B cell (primary cell): ENCODE measurements around the gene MBOAT1. TPM values are rescaled to one million over a fixed set of nuclear protein-coding genes. Genes with fewer than 3 reads are reported as not detected.
A peak's percentile ranks its signal among the peaks of the same experiment; 100 is the strongest.

Experiments
- ATAC-seq: fragments of 200-7000 bp; cut with Tn5 transposase; one replicate; pipeline ENCODE4 v1.10.0; 2021; ENCODE audit warnings: low read depth, mild to moderate bottlenecking, moderate number of reproducible peaks, moderate library complexity
- CTCF ChIA-PET: fragments of 350-600 bp; sonication (Branson Sonifier 250); formaldehyde crosslinking; loops from one replicate; lab custom pipeline; 2021; ENCODE audit warnings: antibody characterized with exemption, inconsistent platforms; lab: Charles Lee
- POLR2A ChIA-PET: fragments of 350-600 bp; sonication (Branson Sonifier 250); formaldehyde crosslinking; loops from one replicate; lab custom pipeline; 2021; ENCODE audit warnings: antibody characterized with exemption; lab: Charles Lee
- DNase-seq: peaks from one replicate; pipeline ENCODE4 v3.0.0; 2013
- H2AFZ ChIP-seq: 2 replicates; pipeline ENCODE4 v1.6.1; 2012; ENCODE audit warnings: mild to moderate bottlenecking, low read depth, low read length; ENCODE audit not compliant: insufficient read depth, poor library complexity, severe bottlenecking
- H3K27ac ChIP-seq, 2 donors: 1 replicate in 1 of 2; 2 replicates in 1 of 2; pipeline ENCODE4 v1.5.1; 2012 to 2013; ENCODE audit warnings: low read length in 2 of 2, mild to moderate bottlenecking in 2 of 2, moderate library complexity in 1 of 2
- H3K27me3 ChIP-seq, 4 experiments: fragments of 200-600 bp in 1 of 4; sonication (generic) in 1 of 4; replicated peaks in 1 of 4; 1 replicate in 2 of 4; 2 replicates in 2 of 4; pipeline versions ENCODE4 v1.6.1 to v1.7.0; 2013 to 2016; ENCODE audit warnings: low read length in 3 of 4, mild to moderate bottlenecking in 2 of 4, mixed read lengths in 1 of 4, moderate library complexity in 1 of 4; ENCODE audit not compliant: insufficient read depth in 4 of 4, control insufficient read depth in 3 of 4; ENCODE audit errors: control extremely low read depth in 1 of 4
- H3K36me3 ChIP-seq, 2 experiments: replicated peaks in 1 of 2; 1 replicate in 1 of 2; 2 replicates in 1 of 2; pipeline versions ENCODE4 v1.6.1 to v1.7.1; 2013; ENCODE audit warnings: low read length in 1 of 2; ENCODE audit not compliant: insufficient read depth in 2 of 2, control insufficient read depth in 1 of 2; ENCODE audit errors: control extremely low read depth in 1 of 2, extremely low read depth in 1 of 2
- H3K4me1 ChIP-seq, 2 donors: fragments of 200-600 bp in 1 of 2; sonication (generic) in 1 of 2; 1 replicate in 1 of 2; 2 replicates in 1 of 2; pipeline versions ENCODE4 v1.5.1 to v1.6.1; 2013 to 2017; ENCODE audit warnings: low read length in 2 of 2; ENCODE audit not compliant: control insufficient read depth in 2 of 2, insufficient read depth in 2 of 2
- H3K4me2 ChIP-seq: replicated peaks from 2 replicates; pipeline ENCODE3; 2012; ENCODE audit warnings: mild to moderate bottlenecking, low read depth, low read length; ENCODE audit not compliant: poor library complexity, severe bottlenecking
- H3K4me3 ChIP-seq, 5 experiments: fragments of 200-600 bp in 1 of 5; sonication (generic) in 1 of 5; 1 replicate in 3 of 5; 2 replicates in 2 of 5; pipeline versions ENCODE4 v1.5.1 to v1.7.0; 2011 to 2016; ENCODE audit warnings: low read length in 4 of 5, mild to moderate bottlenecking in 4 of 5, low read depth in 2 of 5, control low read depth in 1 of 5, moderate library complexity in 1 of 5; ENCODE audit not compliant: insufficient read depth in 1 of 5; ENCODE audit errors: control extremely low read depth in 1 of 5, extremely low read depth in 1 of 5
- H3K79me2 ChIP-seq: fragments of 200-600 bp; sonication (generic); one replicate; pipeline ENCODE4 v1.6.0; 2016; ENCODE audit warnings: low read length; ENCODE audit not compliant: control insufficient read depth, insufficient read depth
- H3K9ac ChIP-seq: fragments of 200-600 bp; sonication (generic); 2 replicates; pipeline ENCODE4 v1.6.1; 2017; ENCODE audit warnings: mild to moderate bottlenecking, low read length, moderate library complexity
- H3K9me3 ChIP-seq, 3 donors: one replicate each; pipeline versions ENCODE4 v1.6.1 to v1.7.1; 2013; ENCODE audit warnings: low read length in 2 of 3; ENCODE audit not compliant: control insufficient read depth in 2 of 3, insufficient read depth in 1 of 3; ENCODE audit errors: control extremely low read depth in 1 of 3
- H4K20me1 ChIP-seq: 2 replicates; pipeline ENCODE4 v1.6.0; 2012; ENCODE audit warnings: mild to moderate bottlenecking, low read length; ENCODE audit not compliant: insufficient read depth, control insufficient read depth, poor library complexity, severe bottlenecking
- H3K27ac Mint-ChIP-seq: one replicate; pipeline ENCODE4 v1.8.0; 2021; ENCODE audit warnings: mixed read lengths
- H3K27me3 Mint-ChIP-seq: one replicate; pipeline ENCODE4 v1.8.0; 2021; ENCODE audit warnings: mixed read lengths
- H3K4me1 Mint-ChIP-seq: one replicate; pipeline ENCODE4 v1.8.0; 2021; ENCODE audit warnings: mixed read lengths
- H3K4me3 Mint-ChIP-seq: one replicate; pipeline ENCODE4 v1.8.0; 2021; ENCODE audit warnings: mixed read lengths
- H3K9me3 Mint-ChIP-seq: one replicate; pipeline ENCODE4 v1.8.0; 2022; ENCODE audit warnings: mixed read lengths; ENCODE audit not compliant: insufficient read depth
- EZH2 ChIP-seq: IDR thresholded peaks from 2 replicates; pipeline ENCODE4 v1.6.1; 2012; ENCODE audit warnings: borderline replicate concordance, low read depth, mild to moderate bottlenecking, moderate library complexity, low read length; ENCODE audit not compliant: insufficient read depth, poor library complexity, severe bottlenecking
- WGBS: methylation state at CpG from one replicate; pipeline ENCODE4 v1.1.5; 2013; ENCODE audit warnings: missing lambda C conversion rate; ENCODE audit not compliant: insufficient coverage; 5-methylcytosine and 5-hydroxymethylcytosine counted together
- intact Hi-C: fragments of 100-400 bp; cut with micrococcal nuclease; formaldehyde crosslinking; loops from one replicate; pipeline ENCODE4 v1.10.0; 2022
- polyA plus RNA-seq: library from polyadenylated mRNA; depleted of rRNA; stranded (reverse); fragments of >200 nt; gene quantifications from 2 replicates; pipeline ENCODE4 v1.2.3, GENCODE V29; 2012
- total RNA-seq, 2 donors: library from RNA; stranded (reverse); fragments of 120-200 nt in 1 of 2; gene quantifications; 1 replicate in 1 of 2; 2 replicates in 1 of 2; pipeline versions ENCODE4 v1.2.3 to v1.2.4, GENCODE V29; 2013 to 2022
- TF ChIP-seq, protein P1 (sequence below): fragments of 200-600 bp; IDR thresholded peaks from one replicate; pipeline ENCODE4 v1.8.0; 2022; ENCODE audit warnings: antibody characterized with exemption, mild to moderate bottlenecking

The MBOAT1 gene
- total and polyA plus RNA-seq, 2 donors (not counting 1 experiment from before 2014, with no cell fraction given): 5.4 to 8.1 TPM

DNA sequence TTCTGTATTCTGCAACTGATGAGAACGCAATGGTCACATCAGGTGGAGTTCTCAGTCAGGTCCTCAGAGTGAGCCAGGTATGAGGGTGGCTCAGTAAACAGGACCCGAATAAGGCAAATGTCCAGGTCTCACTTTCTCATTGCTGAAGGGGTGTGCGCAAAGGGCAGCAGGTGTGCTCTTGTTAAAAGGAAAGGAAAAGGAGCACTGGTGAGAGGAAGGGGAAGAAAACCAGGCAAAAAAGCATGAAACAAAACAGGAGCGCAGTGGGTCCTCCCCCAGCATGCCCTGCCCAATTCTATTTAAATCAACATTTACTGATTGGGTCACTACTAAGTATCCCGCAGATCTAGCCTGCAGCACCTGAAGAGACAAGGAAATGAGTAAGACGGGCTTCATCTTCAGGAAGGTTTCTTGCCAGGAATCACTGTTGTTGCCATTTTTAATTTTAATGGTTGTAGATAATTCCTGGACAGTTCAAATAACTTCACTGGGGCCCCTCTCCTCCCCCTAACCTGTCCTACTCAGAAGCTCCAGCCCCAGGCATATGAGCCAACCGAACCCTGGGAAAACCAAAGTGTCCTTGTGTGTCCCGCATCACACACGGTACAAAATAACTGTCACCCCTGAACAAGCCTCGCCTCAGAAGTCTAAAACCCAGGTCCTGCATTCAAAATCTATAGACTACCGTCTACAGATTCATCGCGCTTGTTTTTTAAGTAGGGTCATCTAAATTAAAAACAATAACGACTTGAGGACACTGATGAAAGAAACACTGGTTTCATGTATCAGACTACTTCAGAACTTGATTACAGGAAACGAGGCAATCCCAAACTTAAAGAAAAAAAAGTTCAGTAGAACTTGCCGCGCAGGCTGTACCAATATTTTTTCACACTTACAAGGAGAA, 980 bp downstream of the MBOAT1 start:
- peaks cover 2% of the 10 kb centered on the region for H3K79me2 ChIP-seq
- H3K9ac ChIP-seq: peak overlapping the region; percentile 68
- no peaks in the 10 kb centered on the region for H3K27me3 Mint-ChIP-seq
- intact Hi-C loops: no loop called here
- no peaks in the 10 kb centered on the region for H3K9me3 ChIP-seq
- peaks cover 37% of the 10 kb centered on the region for H3K4me1 Mint-ChIP-seq
- peak overlapping the region; percentile 27 to 72 (median 67) for H3K4me3 ChIP-seq
- H4K20me1 ChIP-seq: no peaks in the 10 kb centered on the region
- ATAC-seq (no peak), DNase-seq (peak; percentile 32)
- peak overlapping the region; percentile 84 for H2AFZ ChIP-seq
- TF ChIP-seq, protein P1, sequence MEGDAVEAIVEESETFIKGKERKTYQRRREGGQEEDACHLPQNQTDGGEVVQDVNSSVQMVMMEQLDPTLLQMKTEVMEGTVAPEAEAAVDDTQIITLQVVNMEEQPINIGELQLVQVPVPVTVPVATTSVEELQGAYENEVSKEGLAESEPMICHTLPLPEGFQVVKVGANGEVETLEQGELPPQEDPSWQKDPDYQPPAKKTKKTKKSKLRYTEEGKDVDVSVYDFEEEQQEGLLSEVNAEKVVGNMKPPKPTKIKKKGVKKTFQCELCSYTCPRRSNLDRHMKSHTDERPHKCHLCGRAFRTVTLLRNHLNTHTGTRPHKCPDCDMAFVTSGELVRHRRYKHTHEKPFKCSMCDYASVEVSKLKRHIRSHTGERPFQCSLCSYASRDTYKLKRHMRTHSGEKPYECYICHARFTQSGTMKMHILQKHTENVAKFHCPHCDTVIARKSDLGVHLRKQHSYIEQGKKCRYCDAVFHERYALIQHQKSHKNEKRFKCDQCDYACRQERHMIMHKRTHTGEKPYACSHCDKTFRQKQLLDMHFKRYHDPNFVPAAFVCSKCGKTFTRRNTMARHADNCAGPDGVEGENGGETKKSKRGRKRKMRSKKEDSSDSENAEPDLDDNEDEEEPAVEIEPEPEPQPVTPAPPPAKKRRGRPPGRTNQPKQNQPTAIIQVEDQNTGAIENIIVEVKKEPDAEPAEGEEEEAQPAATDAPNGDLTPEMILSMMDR: no peak
- TF ChIP-seq EZH2: no peak
- WGBS: 25% methylated on average over 8 of the region's 17 CpGs
- CTCF ChIA-PET: no interaction called here
- H3K4me3 Mint-ChIP-seq: peak overlapping the region; percentile 100
- peaks cover 28 to 30% of the 10 kb centered on the region in 2 donors for H3K4me1 ChIP-seq
- H3K4me2 ChIP-seq: peak overlapping the region; percentile 95
- peaks cover 0 to 10% (median 1%) of the 10 kb centered on the region in 4 experiments for H3K27me3 ChIP-seq
- POLR2A ChIA-PET: interaction anchor here (0.6 to 1.1 kb wide), 3 partner anchors 193 to 1382 kb away, joined by 3 to 5 read pairs (median 4); partner anchors contain the start of gene SOX4
- H3K36me3 ChIP-seq: no peaks in the 10 kb centered on the region
- H3K9me3 Mint-ChIP-seq: no peaks in the 10 kb centered on the region
- peak overlapping the region; percentile 33 for H3K27ac Mint-ChIP-seq
- H3K27ac ChIP-seq: no peak overlapping the region

DNA sequence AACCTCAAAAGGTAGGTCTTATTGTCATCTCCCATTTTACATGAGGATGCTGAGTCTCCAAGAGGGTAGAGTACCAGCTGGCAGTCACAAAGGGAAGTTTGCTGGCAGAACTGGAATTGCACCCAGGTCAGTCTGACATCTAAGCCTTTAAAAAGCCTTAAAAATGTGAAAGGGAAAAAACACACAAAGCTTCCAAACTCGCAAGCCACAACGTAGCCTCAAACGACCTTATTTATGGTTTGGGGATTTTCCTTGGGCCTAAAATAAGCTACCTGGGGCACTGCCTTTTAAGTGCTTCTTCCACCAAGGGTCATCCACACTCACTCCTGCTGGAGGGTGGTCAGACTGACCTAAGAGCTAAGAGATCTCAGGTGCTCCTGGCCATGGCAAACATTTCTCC, 2.1 kb downstream of the MBOAT1 start:
- POLR2A ChIA-PET: interaction anchor here (0.6 kb wide), 1 partner anchor 1383 kb away, joined by 5 read pairs; the partner anchor contains the start of gene SOX4
- TF ChIP-seq, protein P1: no peak
- no peak for DNase-seq
- CTCF ChIA-PET: no interaction called here
- Mint-ChIP-seq H3K9me3 (no peaks in the 10 kb centered on the region), H3K4me3 (no peak overlapping the region), H3K27ac (no peak overlapping the region), H3K27me3 (peaks cover 7% of the 10 kb centered on the region), H3K4me1 (peaks cover 45% of the 10 kb centered on the region)
- H3K4me3 ChIP-seq: no peak overlapping the region
- H2AFZ ChIP-seq: no peak overlapping the region
- H3K27me3 ChIP-seq: peaks cover 0 to 10% (median 1%) of the 10 kb centered on the region in 4 experiments
- ATAC-seq: no peak
- no peak overlapping the region for H3K27ac ChIP-seq
- H3K36me3 ChIP-seq: no peaks in the 10 kb centered on the region
- 70% methylated on average over 2 of the region's 3 CpGs for WGBS
- no peaks in the 10 kb centered on the region for H3K9me3 ChIP-seq
- H4K20me1 ChIP-seq: no peaks in the 10 kb centered on the region
- intact Hi-C loops: no loop called here
- H3K4me1 ChIP-seq: peaks cover 28 to 32% of the 10 kb centered on the region in 2 donors
- H3K9ac ChIP-seq: no peak overlapping the region
- H3K79me2 ChIP-seq: peaks cover 11% of the 10 kb centered on the region
- no peak overlapping the region for H3K4me2 ChIP-seq
